K562 (cell line): Measurements from ENCODE around the gene TNRC6B. TPM values are rescaled to one million over a fixed set of nuclear protein-coding genes. Genes with fewer than 3 reads are reported as not detected.

Experiments
- CAMTA2 ChIP-seq: fragments of 250-450 bp; sonication (Bioruptor Pico); conservative IDR thresholded peaks from 2 replicates; pipeline ENCODE4 v1.5.1; 2022
- CREB1 ChIP-seq, 2 experiments: sonication (generic) in 1 of 2; formaldehyde crosslinking in 1 of 2; IDR thresholded peaks; 2 replicates each; pipeline versions ENCODE4 v1.6.1 to v1.8.0; 2012 to 2022; ENCODE audit warnings: inconsistent platforms in 1 of 2, mild to moderate bottlenecking in 1 of 2, missing genetic modification reagents in 1 of 2, moderate library complexity in 1 of 2
- CUX1 ChIP-seq: fragments of 200-800 bp; sonication (Bioruptor generic); IDR thresholded peaks from 2 replicates; pipeline ENCODE4 v1.6.1; 2016; ENCODE audit warnings: missing genetic modification characterization, missing compliant biosample characterization
- HLTF ChIP-seq: fragments of 450-650 bp; IDR thresholded peaks from 2 replicates; pipeline ENCODE4 v1.6.1; 2016
- PML ChIP-seq: IDR thresholded peaks from 2 replicates; pipeline ENCODE4 v1.6.1; 2012; ENCODE audit warnings: low read length, inconsistent platforms
- SMC3 ChIP-seq: conservative IDR thresholded peaks from 2 replicates; pipeline ENCODE4 v1.6.1; 2011; ENCODE audit warnings: low read depth, low read length, improper control_type of control experiment; ENCODE audit not compliant: insufficient read depth
- polyA plus RNA-seq, 8 experiments: library from polyadenylated mRNA; depleted of rRNA in 4 of 8; stranded (reverse) in 5 of 8; unstranded in 3 of 8; fragments of >200 nt; fragmentation: Nextera tagmentation in 2 of 8; fragmentation: Illumina TruSeq in 1 of 8; extraction: Ambion mirVana in 2 of 8; extraction: Trizol in 1 of 8; gene quantifications; 2 replicates each; pipeline versions ENCODE4 v1.2.1 to v1.2.3, GENCODE V29; 2011 to 2014; ENCODE audit warnings: inconsistent platforms in 1 of 8, missing spikeins in 1 of 8
- total RNA-seq, 7 experiments: library from RNA; depleted of rRNA in 6 of 7; stranded (reverse); fragments of >200 nt in 6 of 7; fragmentation: Illumina TruSeq in 2 of 7; extraction: Trizol in 2 of 7; gene quantifications; 2 replicates each; pipeline versions ENCODE4 v1.2.1 to v1.2.3, GENCODE V29; 2011 to 2021; ENCODE audit warnings: low replicate concordance in 1 of 7
- TF ChIP-seq, protein P1 (sequence below): fragments of 250-450 bp; sonication (Bioruptor Pico); IDR thresholded peaks from 2 replicates; pipeline ENCODE4 v1.4.0; 2020; ENCODE audit warnings: mild to moderate bottlenecking, moderate library complexity, borderline replicate concordance
- TF ChIP-seq, protein P2 (sequence below): sonication (generic); formaldehyde crosslinking; IDR thresholded peaks from 2 replicates; pipeline ENCODE4 v1.9.0; 2022; ENCODE audit warnings: mild to moderate bottlenecking, missing genetic modification reagents
- TF ChIP-seq, protein P3 (sequence below): fragments of 250-450 bp; sonication (Bioruptor Pico); IDR thresholded peaks from 2 replicates; pipeline ENCODE4 v1.4.0; 2020; ENCODE audit warnings: borderline replicate concordance

The TNRC6B gene
- total and polyA plus RNA-seq, 9 of the 15 experiments (the other 6 are each of a cell fraction or from before 2014, with no cell fraction given), result 0.96 to 18.8 (median 10.8) TPM

- TF ChIP-seq, protein P1, sequence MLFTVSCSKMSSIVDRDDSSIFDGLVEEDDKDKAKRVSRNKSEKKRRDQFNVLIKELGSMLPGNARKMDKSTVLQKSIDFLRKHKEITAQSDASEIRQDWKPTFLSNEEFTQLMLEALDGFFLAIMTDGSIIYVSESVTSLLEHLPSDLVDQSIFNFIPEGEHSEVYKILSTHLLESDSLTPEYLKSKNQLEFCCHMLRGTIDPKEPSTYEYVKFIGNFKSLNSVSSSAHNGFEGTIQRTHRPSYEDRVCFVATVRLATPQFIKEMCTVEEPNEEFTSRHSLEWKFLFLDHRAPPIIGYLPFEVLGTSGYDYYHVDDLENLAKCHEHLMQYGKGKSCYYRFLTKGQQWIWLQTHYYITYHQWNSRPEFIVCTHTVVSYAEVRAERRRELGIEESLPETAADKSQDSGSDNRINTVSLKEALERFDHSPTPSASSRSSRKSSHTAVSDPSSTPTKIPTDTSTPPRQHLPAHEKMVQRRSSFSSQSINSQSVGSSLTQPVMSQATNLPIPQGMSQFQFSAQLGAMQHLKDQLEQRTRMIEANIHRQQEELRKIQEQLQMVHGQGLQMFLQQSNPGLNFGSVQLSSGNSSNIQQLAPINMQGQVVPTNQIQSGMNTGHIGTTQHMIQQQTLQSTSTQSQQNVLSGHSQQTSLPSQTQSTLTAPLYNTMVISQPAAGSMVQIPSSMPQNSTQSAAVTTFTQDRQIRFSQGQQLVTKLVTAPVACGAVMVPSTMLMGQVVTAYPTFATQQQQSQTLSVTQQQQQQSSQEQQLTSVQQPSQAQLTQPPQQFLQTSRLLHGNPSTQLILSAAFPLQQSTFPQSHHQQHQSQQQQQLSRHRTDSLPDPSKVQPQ (CRISPR knock-in tag), result no peak
- no peak for TF ChIP-seq SMC3
- no peak for TF ChIP-seq CREB1 (IDR thresholded peaks at IDR 0.05)
- TF ChIP-seq CREB1 (CRISPR knock-in tag; IDR thresholded peaks at IDR 0.05), result no peak
- TF ChIP-seq CUX1 (CRISPR knock-in tag), result no peak
- TF ChIP-seq HLTF, result no peak
- no peak for TF ChIP-seq CAMTA2
- no peak for TF ChIP-seq PML
- TF ChIP-seq, protein P2, sequence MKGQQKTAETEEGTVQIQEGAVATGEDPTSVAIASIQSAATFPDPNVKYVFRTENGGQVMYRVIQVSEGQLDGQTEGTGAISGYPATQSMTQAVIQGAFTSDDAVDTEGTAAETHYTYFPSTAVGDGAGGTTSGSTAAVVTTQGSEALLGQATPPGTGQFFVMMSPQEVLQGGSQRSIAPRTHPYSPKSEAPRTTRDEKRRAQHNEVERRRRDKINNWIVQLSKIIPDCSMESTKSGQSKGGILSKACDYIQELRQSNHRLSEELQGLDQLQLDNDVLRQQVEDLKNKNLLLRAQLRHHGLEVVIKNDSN (CRISPR knock-in tag), result no peak
- TF ChIP-seq, protein P3, sequence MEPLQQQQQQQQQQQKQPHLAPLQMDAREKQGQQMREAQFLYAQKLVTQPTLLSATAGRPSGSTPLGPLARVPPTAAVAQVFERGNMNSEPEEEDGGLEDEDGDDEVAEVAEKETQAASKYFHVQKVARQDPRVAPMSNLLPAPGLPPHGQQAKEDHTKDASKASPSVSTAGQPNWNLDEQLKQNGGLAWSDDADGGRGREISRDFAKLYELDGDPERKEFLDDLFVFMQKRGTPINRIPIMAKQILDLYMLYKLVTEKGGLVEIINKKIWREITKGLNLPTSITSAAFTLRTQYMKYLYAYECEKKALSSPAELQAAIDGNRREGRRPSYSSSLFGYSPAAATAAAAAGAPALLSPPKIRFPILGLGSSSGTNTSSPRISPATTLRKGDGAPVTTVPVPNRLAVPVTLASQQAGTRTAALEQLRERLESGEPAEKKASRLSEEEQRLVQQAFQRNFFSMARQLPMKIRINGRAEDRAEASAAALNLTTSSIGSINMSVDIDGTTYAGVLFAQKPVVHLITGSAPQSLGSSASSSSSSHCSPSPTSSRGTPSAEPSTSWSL (CRISPR knock-in tag), result no peak
Measured at GRCh38 chr22:40234658-40235057, 56.9 kb downstream of the TNRC6B start (continued).
